Measurements from ENCODE around the gene CACFD1.

The CACFD1 gene

DNA sequence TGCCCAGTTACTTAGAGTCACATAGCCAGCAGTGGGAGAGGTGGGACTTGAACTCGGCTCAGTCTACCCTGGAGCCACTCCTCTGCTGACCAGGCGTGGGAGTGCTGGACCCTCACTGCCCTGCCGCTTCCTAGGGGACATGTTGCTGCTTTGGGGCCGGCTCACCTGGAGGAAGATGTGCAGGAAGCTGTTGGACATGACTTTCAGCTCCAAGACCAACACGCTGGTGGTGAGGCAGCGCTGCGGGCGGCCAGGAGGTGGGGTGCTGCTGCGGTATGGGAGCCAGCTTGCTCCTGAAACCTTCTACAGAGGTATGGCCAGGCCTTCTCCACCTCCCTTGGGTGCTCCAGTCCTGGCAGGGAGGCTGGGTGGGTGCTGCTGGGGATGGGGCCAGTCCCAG, 3.4 kb upstream of the CACFD1 start (continued):
- no peak for TF ChIP-seq CSRNP3 (CRISPR knock-in tag; IDR thresholded peaks at IDR 0.05)
- TF ChIP-seq SNAI2 (CRISPR knock-in tag; IDR thresholded peaks at IDR 0.05), result no peak
- no peak for TF ChIP-seq ZFP3 (CRISPR knock-in tag; IDR thresholded peaks at IDR 0.05)
- TF ChIP-seq, protein P1, sequence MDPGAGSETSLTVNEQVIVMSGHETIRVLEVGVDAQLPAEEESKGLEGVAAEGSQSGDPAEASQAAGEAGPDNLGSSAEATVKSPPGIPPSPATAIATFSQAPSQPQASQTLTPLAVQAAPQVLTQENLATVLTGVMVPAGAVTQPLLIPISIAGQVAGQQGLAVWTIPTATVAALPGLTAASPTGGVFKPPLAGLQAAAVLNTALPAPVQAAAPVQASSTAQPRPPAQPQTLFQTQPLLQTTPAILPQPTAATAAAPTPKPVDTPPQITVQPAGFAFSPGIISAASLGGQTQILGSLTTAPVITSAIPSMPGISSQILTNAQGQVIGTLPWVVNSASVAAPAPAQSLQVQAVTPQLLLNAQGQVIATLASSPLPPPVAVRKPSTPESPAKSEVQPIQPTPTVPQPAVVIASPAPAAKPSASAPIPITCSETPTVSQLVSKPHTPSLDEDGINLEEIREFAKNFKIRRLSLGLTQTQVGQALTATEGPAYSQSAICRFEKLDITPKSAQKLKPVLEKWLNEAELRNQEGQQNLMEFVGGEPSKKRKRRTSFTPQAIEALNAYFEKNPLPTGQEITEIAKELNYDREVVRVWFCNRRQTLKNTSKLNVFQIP (CRISPR knock-in tag; IDR thresholded peaks at IDR 0.05; ENCODE audit: borderline replicate concordance, low read depth), result no peak
- no peak for TF ChIP-seq CSDC2 (CRISPR knock-in tag; IDR thresholded peaks at IDR 0.05)

GRCh38 chr9:133457233-133457632, 2.5 kb upstream of the CACFD1 start:
- ATAC-seq, result no peak
- TF ChIP-seq OSR1 (CRISPR knock-in tag; IDR thresholded peaks at IDR 0.05) (no peak), ZFP30 (CRISPR knock-in tag; IDR thresholded peaks at IDR 0.05) (no peak), CSRNP3 (CRISPR knock-in tag; IDR thresholded peaks at IDR 0.05) (no peak), ZNF70 (CRISPR knock-in tag; IDR thresholded peaks at IDR 0.05) (no peak), ZNF8 (CRISPR knock-in tag; IDR thresholded peaks at IDR 0.05) (no peak)
- TF ChIP-seq, protein P2, sequence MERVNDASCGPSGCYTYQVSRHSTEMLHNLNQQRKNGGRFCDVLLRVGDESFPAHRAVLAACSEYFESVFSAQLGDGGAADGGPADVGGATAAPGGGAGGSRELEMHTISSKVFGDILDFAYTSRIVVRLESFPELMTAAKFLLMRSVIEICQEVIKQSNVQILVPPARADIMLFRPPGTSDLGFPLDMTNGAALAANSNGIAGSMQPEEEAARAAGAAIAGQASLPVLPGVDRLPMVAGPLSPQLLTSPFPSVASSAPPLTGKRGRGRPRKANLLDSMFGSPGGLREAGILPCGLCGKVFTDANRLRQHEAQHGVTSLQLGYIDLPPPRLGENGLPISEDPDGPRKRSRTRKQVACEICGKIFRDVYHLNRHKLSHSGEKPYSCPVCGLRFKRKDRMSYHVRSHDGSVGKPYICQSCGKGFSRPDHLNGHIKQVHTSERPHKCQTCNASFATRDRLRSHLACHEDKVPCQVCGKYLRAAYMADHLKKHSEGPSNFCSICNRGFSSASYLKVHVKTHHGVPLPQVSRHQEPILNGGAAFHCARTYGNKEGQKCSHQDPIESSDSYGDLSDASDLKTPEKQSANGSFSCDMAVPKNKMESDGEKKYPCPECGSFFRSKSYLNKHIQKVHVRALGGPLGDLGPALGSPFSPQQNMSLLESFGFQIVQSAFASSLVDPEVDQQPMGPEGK (CRISPR knock-in tag; IDR thresholded peaks at IDR 0.05; ENCODE audit: borderline replicate concordance), result no peak

GRCh38 chr9:133457748-133458147, 2.0 kb upstream of the CACFD1 start:
- no peak for ATAC-seq
- TF ChIP-seq CREB5 (CRISPR knock-in tag; IDR thresholded peaks at IDR 0.05; ENCODE audit: low read depth) (no peak), ARNTL (CRISPR knock-in tag; IDR thresholded peaks at IDR 0.05; ENCODE audit: borderline replicate concordance, low read depth) (no peak), TCF4 (CRISPR knock-in tag; IDR thresholded peaks at IDR 0.05; ENCODE audit: borderline replicate concordance) (no peak)
- TF ChIP-seq, protein P2 (CRISPR knock-in tag; IDR thresholded peaks at IDR 0.05; ENCODE audit: borderline replicate concordance), result no peak

DNA sequence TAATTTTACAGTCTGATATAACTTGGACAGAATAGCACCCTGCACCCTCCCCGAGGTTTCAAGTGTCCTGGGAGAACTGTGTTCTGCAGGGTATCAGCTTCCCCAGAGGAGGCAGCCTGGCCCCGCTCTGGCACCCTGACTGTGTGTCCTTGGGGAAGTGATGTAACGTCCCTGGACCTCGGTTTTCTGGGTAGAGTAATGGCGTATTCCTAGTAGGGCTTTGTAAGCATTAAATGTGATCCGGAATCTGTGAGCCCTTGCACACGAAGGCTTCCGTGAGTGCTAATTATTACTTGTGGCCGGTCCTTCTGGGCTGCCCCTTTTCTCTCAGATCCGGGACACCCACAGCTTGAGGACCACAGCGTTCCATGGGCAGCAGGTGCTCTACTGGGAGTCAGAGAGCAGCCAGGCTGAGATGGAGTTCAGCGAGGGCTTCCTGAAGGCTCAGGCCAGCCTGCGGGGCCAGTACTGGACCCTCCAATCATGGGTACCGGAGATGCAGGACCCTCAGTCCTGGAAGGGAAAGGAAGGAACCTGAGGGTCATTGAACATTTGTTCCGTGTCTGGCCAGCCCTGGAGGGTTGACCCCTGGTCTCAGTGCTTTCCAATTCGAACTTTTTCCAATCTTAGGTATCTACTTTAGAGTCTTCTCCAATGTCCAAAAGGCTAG, 1.0 kb upstream of the CACFD1 start:
- ATAC-seq, result no peak
- no peak for TF ChIP-seq GLIS3 (CRISPR knock-in tag; IDR thresholded peaks at IDR 0.05)
- TF ChIP-seq ZNF8 (CRISPR knock-in tag; IDR thresholded peaks at IDR 0.05), result no peak
- no peak for TF ChIP-seq PPARA (CRISPR knock-in tag; IDR thresholded peaks at IDR 0.05; ENCODE audit: borderline replicate concordance)
- TF ChIP-seq ZFP3 (CRISPR knock-in tag; IDR thresholded peaks at IDR 0.05), result no peak
- TF ChIP-seq ZNF70 (CRISPR knock-in tag; IDR thresholded peaks at IDR 0.05), result no peak
- no peak for TF ChIP-seq CSRNP3 (CRISPR knock-in tag; IDR thresholded peaks at IDR 0.05)
- no peak for TF ChIP-seq BACH2 (CRISPR knock-in tag; IDR thresholded peaks at IDR 0.05; ENCODE audit: borderline replicate concordance)
- TF ChIP-seq TCF4 (CRISPR knock-in tag; IDR thresholded peaks at IDR 0.05; ENCODE audit: borderline replicate concordance), result no peak
- TF ChIP-seq ESRRG (CRISPR knock-in tag; IDR thresholded peaks at IDR 0.05), result no peak
- TF ChIP-seq, protein P2 (CRISPR knock-in tag; IDR thresholded peaks at IDR 0.05; ENCODE audit: borderline replicate concordance), result no peak
- TF ChIP-seq ZC3H10 (CRISPR knock-in tag; IDR thresholded peaks at IDR 0.05), result no peak
- no peak for TF ChIP-seq CREB5 (CRISPR knock-in tag; IDR thresholded peaks at IDR 0.05; ENCODE audit: low read depth)
- no peak for TF ChIP-seq ISL1 (CRISPR knock-in tag; IDR thresholded peaks at IDR 0.05)
- no peak for TF ChIP-seq CSDC2 (CRISPR knock-in tag; IDR thresholded peaks at IDR 0.05)
- no peak for TF ChIP-seq OSR1 (CRISPR knock-in tag; IDR thresholded peaks at IDR 0.05)
- TF ChIP-seq ARNTL (CRISPR knock-in tag; IDR thresholded peaks at IDR 0.05; ENCODE audit: borderline replicate concordance, low read depth), result no peak

Data from SK-N-SH treated with all-trans-retinoic acid at 6 μM for 48 hours (cell line).